ENCODE measurements around the gene GUCY2C.

- no peak for TF ChIP-seq CTCF (conservative IDR thresholded peaks at IDR 0.05; ENCODE audit: low read depth, low read length)
- no peak for TF ChIP-seq EZH2 (IDR thresholded peaks at IDR 0.05; ENCODE audit: low read length, unreplicated experiment)
- TF ChIP-seq EZH2phosphoT487 (IDR thresholded peaks at IDR 0.05; ENCODE audit: borderline replicate concordance, low read length) = no peak
Observed at GRCh38 chr12:14741942-14742341, 45.5 kb upstream of the GUCY2C start.
